NCI-H774 (cell line): ENCODE results near the gene RNF141.

Experiments
- DNase-seq: peaks from one replicate; lab custom pipeline; 2025; lab: John Stamatoyannopoulos, UW

RNF141 gene

DNA sequence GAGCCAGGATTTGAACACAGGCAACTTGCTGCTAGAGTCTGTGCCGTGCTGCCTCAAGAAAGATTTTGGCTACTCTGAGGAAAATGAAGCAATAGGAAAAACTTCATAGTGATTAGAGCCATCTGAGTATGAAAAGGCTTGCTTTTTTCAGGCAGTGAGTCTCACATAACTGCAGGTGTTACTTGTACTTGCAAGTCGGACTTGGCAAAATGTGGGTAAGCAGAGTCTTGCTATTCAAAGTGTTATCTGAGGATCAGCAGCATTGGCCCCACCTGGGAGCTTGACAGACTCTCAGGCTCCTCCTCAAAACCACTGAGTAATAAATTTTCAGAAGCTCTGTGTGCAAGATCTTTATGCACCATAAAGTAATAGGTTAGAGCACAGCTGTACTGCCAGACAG lies 18.1 kb downstream of the RNF141 start:
- no peak for DNase-seq

DNA sequence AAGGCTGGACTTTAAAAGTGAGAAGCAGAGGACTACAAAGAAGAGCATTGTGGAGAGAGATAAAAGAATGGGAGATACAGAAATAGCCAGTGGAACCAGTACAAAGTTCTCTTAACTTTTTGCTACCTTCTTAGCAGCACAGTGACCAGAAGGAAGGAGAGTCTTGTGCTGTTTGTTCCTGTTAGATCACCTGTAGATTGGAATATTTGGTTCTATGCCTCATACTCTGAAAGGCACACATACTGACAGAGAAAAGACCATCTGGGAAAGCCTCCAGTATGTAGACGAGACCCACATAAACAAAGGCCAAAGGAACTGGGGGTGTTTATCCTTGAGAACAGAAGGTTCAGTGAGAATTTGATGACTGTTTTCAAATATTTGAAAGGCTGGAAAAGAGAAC lies 18.7 kb downstream of the RNF141 start:
- DNase-seq = no peak

DNA sequence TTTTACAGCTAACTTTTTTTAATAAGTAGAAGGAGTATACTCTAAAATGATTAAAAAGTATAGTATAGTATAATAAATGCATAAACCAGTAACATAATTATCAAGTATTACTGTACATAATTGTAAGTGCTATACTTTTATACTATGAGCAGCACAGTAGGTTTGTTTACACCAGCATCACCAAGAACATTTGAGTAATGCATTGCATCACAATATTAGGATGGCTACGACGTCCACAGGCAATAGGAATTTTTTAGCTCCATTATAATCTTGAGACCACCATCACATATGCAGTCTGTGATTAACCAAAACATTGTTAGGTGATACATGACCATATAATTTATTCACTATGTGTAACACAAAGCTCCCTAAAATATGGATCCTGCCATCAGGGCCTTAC lies 20.4 kb downstream of the RNF141 start:
- DNase-seq = no peak

DNA sequence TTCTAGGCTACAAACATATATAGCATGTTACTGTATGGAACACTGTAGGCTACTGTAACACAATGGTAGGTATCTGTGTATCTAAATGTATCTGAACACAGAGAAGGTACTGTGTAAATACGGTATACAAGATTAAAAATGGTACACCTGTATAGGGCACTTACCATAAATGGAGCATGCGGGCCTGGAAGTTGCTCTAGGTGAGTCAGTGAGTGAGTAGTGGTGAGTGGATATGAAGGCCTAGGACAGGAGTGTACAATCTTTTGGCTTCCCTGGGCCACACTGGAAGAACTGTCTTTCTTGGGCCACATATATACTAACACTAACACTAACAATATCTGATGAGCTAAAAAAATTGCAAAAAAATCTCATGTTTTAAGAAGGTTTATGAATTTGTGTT lies 21.4 kb downstream of the RNF141 start:
- no peak for DNase-seq

DNA sequence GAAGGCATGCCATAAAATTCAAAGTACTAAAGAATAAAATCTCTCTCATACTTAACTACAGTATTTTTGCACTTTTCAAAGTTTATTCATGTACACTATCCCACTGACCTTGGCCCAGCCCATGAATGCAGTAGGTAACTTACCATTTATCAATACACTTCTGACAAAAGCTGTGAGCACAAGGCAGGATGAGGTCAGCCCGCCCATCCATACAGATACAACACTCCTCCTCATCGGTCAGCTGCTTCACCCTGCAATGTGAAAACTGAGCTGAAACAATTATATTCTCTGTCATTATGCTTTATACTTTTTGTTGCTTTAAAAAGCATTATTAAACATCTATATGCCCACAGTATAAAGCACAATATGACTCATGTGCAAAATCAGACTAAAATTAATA lies 22.1 kb downstream of the RNF141 start:
- DNase-seq = no peak

DNA sequence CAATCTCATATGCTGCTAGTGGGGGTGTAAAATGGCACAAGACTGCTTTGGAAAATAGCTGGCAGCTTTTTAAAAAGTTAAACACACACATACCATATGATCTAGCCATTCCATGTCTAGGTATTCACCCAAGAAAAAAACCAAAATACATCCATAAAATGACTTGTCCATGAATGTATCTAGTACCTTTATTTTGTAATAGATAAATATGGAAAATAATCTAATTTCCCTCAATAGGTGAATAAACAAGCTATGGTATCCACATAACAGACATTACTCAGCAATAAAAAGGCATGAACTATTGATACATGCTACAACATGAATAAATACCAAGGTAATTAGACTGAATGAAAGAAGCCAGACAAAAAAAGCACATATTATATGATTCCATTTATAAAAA lies 22.9 kb downstream of the RNF141 start:
- DNase-seq = no peak

DNA sequence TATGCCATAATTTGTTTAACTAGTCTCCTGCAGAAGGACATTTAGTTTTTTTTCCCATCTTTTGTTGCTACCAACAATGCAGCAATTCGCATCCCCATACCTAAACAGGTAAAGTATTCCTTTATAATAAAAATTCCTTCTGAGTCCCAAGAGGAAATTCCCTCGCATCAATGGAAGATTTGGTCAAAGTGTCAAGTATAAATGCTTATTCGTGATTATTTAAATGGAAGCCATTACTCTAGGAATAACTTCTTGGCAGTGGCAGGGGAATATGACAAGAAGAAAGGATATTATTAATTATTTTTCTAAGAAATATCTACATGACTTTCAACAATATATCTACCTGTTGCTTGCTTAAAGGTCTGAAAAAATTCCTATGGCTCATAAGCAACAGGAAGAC lies 25.6 kb downstream of the RNF141 start:
- no peak for DNase-seq

DNA sequence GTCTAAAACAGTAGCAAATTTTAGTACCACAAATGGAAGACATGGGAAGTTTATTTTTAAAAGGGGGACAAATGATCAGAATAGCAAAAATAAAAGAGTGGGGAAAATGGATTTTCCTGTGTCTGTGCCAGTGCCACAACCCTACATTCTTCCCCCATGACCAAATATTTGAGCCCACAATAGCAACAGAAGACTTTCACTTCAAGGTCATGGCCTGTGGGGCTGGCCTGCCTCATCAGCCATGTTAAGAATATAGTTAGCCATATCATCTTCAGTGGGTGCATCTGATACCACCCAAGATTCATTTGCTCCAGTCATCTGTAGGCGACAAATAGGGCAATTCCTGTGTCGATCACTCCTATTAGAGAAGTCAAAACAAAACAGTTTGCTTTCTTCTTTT lies 26.3 kb downstream of the RNF141 start:
- DNase-seq = no peak

DNA sequence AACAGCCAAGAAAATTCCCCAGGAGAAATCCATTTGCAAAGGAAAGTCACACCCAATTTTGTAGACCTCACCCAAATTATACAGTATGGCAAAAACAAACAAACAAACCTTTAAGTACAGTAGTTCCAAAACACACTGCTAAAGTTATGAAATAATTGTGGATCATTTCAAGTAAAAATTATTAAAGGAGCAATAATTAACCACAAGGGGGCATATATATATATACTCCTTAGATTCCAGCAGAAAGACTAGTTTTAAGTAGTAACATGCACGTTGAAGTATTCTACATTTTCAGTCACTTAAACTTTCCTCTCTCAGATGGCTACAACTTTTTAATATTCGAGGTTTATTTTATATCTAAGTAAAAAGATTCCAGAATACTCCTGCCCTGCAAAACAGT lies 26.8 kb downstream of the RNF141 start:
- DNase-seq = no peak

DNA sequence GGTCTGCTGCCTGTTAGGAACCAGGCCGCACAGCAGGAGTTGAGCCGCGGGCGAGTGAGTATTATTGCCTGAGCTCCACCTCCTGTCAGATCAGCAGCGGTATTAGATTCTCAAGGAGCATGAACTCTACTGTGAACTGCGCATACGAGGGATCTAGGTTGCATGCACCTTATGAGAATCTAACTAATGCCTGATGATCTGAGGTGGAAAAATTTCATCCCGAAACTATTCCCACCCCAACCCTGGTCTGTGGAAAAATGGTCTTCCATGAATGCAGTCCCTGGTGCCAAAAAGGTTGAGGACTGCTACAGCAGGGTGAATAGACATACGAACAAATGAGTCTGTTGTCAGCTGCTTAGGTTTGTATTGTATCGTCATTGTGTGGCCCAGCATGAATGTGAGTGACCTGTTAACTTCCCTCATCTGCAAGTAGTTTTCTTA lies 29.8 kb downstream of the RNF141 start:
- DNase-seq = no peak

DNA sequence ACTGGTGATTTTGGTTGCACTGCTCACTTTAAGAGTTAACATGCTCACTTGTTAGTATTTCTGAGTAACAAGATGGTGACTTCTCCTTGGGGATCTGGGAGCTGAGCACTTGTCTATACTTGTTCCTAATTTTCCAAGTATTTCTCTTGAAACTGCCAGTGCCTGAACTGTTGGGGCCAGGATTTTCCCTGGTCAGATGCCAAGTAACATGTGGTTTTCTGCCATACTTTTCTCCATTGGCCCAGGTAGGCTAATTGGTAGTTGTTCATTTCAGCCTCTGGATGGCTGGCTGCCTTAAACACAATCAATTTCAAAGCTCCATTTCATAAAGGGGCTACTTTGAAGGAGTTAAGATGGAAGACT lies 35.0 kb downstream of the RNF141 start:
- DNase-seq = no peak

DNA sequence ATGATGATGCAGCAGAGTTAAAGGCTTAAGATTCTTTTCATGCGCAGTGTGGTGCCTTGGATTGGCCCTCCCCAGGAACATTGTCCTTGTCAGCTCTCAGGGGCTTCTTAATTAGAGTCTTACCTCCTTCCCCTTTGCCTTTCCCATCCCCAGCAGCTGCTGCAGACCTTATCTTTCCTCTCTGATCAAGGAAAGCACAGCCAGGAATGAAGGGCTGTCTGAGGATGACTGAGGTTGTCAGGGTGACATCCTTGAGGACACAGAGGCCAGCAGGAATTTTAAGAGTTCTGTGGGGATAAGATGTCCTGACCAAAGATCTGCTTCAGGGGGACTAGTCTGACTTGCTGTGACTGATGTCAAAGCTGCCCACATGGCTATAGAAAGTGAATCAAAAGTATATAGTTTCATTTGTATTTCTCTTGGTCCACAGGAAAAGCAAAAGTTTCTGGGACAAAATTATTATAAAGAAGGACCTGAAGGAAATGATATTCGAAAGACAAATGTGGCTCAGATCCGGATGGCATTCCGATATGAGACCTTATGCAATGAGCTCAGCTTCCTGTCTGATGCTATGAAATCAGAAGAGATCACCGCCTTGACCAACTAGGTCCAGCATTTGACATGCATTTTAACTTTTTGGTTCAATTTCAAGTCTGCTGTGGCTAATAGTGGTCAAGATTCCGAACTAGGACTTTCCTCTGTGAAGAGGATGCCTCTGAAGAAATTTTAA lies 35.5 kb downstream of the RNF141 start:
- no peak for DNase-seq

DNA sequence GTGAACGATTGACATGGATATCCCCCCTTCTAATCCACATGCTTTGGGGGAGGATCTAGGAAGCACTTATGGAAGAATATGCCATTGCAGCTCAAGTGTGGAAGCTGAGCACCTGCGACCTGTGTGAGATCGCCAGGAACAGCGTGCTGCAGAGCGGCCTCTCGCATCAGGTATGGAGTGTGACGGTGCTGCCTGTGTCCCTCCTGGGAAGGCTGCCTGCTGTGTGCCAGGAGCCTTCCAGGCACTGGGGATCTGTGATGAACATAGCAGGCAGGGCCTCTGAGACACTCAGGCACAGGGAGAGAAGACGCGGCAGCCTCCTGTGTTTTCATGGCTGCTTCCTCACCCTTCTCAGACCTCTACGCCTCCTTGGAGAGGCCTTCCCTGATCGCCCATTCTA lies 36.5 kb downstream of the RNF141 start:
- no peak for DNase-seq

DNA sequence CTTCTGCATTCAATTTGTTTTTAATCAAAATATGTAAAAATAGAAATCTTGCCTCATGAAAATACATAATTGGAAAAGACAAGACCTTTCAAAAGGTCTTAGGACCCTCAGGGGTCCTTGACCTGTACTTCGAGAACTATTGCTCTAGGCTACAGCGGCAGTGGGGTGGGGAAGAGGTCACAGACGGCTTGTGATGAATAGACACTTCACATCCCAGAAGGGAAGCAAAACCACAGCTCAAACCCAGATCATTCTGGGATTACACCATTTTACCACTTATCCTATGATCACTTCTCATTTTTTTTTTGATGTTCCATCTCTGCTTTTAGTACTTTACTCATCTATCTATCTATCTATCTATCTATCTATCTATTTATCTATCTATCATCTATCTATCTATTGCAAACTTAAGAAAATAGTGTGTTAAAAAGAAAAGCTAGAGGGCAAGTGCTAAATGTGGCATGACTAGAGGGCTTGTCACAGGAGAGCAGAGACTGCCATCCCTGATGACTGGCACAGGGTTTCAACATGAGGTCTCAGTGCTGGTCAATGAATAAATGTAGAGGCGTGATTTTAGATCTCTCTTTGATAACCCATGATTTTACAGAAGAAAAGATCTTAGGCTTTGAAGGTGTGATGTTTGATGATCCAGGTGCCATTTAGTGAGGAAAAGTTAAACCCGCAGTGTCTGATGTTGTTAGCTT lies 37.1 kb downstream of the RNF141 start:
- no peak for DNase-seq

DNA sequence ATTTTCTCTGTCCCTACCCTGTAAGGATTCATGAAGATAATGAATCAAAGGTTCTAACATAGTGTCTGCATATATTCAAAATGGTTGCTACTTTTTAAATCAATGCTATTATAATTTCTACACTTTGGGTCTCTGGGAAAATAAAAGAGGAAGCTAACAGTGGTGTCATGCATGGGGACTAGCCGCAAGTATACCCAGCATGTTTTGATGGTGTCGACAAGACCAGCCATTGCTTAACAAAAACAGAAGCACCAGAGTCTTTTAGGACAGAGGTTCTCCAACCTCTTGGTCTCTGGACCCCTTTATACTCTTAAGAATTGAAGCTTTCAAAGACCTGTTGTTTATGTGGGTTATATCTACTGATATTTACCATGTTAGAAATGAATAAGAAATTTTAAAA lies 37.8 kb downstream of the RNF141 start:
- no peak for DNase-seq

DNA sequence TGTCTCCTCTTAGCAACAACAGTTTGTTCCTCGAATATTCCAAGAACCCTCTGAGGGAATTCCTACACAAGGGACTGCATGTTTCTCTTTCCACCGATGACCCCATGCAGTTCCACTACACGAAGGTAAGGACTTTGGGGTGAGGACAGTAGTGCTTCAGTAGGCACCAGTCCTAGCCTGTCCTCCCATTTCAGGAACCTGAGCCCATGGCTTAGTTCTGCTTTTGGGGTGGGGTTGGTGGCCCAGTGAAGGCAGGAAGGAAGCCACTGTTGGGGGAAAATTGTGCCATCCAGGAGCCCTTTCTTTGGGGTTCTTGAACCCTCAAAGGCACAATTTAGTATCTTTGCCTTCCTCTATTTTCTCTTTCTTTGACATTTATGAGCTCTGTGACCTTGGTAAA lies 38.2 kb downstream of the RNF141 start:
- DNase-seq = no peak

DNA sequence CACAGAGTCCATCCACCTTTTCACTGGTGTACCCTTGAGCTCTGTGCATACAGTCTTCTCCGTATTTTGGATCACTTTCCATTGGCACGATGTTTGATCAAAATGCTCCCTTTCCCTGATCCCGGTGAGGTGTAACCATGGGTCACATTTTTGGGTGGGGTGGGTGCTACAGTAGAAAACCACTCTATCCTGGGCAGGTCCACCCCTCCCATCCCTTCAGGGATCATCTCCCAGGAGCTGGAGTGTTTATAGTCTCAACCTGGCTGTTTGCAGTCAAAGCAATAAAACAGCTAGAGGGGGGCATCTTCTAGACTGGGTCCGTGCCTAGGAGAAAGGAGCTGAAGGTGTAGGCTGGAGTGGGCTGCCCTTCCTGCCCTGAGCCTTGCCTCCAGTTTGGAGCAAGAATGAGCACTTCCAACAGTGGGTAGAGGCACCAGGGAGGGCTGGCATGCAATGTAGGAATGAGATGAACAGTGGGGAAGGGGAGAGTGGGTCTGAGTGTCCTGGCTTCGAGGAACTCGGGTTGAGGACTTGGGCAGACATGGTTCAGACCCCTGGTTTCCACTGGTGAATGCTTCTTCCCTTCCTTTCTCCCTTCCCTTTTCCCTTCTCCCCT lies 38.8 kb downstream of the RNF141 start:
- DNase-seq = no peak

DNA sequence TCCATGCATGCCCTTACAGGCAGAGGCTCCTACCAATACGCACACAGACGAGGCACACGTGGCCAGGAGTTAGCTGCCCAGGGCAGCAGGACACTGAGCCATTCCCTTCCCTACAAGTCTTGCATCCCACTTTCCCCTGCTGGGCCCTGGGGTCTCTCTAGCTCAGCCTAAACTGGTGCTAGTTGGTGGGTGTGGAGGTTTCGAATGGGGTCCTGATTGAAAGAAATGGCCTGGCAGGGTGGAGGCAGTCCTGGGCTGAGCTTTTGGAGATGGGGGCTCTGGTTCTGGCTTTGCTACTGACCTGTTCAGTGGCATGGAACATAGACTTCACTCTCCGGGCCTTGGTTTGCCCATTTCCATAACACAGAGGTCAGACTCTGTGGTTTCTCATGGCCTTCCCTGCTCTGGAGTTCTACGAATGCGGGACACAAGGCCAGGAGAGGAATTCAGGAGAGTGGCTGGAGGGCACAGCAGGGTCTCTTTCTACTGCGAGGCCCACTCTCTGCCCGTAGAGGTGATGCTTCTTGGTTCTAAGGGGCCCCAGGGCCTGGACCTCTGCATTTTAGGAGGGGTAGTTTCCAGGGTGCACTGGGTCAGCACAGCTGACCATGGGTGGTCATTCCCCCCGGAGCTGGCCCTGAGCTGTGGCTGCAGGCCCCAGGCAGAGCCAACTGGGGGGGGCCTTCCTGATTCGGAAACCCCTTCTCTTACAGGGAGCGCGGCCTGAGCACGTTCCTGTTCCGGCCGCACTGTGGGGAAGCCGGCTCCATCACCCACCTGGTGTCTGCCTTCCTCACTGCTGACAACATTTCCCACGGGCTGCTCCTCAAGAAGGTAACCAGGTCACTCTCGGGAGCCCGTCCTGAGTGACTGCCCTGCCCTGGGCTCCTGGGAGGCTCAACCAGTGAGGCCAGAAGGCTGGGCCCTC lies 40.0 kb downstream of the RNF141 start:
- DNase-seq = no peak

DNA sequence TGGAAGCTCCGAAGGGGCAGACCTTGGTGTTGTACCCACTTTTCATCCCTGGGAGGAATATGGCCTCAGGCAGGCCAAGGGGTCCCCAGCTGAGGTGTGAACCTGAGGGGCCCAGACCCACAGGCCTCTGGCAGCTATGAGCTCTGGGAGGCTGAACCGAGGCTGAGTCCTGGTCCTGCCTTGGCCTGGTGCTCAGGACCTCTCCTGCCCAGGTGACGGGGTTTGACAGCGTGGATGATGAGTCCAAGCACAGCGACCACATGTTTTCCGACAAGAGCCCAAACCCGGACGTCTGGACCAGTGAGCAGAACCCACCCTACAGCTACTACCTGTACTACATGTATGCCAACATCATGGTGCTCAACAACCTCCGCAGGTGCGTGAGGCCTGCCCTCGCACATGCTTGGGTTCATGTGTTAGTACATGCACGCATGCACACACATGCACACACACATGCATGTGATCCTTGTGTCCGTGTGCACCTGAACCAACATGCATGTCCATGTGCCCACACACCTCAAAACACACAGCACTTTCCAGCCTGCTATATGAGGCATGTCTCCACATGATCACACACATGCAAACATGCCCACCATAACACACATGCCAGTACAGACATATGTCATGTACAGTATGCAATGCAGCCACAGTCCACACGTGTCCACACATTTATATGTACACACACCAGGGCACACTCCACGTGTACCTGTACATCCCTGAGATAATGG lies 40.9 kb downstream of the RNF141 start:
- no peak for DNase-seq

DNA sequence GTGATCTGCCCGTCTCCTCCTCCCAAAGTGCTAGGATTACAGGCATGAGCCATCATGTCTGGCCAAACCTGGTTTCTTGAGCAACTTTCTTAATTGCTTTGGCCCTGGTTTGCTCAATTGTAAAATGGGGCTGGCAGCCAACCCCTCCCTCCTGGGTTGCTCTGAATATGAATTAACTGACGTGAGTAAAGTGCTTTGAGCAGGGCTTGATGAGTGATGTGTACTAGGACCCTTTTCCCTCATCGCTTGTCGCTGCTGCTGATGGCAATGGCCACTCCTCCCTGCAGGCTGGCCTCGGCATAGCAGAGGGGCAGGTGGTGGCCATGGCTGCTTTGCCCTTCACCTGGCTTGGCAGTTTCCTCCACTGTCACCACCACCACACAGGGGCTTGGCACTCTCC lies 41.5 kb downstream of the RNF141 start:
- DNase-seq = no peak

DNA sequence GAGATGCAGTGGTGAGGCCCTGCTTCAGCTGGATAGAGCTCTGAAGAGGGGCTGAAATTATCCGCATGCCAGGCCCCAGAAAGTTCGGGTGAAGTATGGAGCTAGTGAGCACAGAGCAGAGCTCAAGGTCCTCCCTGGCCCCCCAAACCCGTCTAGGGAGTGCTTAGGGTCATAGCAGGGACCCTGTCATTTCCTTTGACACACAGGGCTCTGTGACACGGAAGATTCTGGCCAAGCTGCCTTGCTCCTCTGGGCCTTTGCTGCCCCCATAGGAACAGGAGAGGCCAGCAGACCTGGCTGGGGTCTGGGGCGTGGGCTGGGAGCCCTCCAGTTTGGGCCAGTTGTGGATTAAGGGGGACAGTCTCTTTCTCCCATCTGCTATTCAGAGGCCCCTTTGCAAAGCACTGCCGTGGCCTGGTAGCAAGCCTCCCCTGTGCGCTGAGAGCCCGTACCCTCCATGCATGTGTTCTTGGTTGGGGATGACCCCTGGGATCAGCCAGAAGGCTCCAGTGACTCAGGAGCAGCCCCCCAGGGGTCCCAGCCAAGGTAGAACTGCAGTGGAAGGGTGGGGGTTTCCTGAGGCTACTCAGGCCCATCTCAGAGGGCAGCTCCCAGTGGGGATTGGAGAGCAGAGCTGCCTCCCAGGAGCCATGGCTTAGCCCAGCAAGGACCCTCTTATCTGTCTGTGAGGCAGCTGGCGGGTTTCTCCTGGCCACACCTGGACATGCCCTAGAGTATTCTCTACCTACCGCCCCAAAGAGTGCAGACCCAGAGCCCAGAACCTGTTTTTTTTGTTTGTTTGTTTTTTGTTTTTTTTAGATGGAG lies 42.3 kb downstream of the RNF141 start:
- DNase-seq = no peak
